ENCODE measurements around the gene TMPRSS11D.
A peak's percentile ranks its signal among the peaks of the same experiment; 100 is the strongest.

Gene TMPRSS11D, protein sequence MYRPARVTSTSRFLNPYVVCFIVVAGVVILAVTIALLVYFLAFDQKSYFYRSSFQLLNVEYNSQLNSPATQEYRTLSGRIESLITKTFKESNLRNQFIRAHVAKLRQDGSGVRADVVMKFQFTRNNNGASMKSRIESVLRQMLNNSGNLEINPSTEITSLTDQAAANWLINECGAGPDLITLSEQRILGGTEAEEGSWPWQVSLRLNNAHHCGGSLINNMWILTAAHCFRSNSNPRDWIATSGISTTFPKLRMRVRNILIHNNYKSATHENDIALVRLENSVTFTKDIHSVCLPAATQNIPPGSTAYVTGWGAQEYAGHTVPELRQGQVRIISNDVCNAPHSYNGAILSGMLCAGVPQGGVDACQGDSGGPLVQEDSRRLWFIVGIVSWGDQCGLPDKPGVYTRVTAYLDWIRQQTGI

DNA sequence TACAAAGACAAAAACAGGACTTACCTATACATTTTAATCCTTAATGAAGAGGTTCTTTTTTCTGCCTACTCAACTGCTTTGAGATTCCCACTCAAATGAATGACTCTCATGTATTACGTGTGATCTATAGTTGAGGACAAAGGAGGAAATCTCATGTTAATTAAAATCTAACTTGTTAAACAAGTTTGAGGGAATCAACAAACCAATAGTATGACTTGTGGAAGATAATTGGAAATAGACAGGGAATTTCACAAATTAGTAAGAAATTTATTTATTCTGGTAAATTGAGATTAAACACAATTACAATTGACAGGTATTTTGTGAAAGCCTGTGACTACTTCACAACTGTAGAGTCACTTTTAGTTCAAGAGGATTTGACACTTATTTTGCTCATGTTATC is at the start of gene TMPRSS11D:
TMPRSS11D (minus strand) TSS at position 101 of the 400 bp plus-strand sequence; CDS start at position 32, 69 bp downstream.
- no peak for DNase-seq

DNA sequence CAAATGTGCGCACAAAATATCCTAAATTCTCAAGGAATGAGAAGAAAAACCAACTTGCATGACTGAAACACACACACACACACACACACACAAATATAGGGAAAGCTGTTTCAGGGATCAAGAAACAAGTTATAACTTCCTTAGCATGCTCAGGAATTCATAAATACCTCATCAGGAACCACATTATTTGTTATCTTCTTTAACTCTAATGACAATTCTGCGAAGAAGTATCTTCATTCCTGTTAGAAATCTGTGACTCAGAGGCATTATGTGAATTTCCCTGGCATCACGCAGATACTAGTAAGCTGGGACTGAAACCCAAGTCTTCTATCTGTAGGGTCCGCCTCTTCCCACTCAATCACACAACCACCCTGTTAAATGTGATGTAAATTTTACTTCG is 49.2 kb upstream of the TMPRSS11D start:
- DNase-seq = no peak

DNA sequence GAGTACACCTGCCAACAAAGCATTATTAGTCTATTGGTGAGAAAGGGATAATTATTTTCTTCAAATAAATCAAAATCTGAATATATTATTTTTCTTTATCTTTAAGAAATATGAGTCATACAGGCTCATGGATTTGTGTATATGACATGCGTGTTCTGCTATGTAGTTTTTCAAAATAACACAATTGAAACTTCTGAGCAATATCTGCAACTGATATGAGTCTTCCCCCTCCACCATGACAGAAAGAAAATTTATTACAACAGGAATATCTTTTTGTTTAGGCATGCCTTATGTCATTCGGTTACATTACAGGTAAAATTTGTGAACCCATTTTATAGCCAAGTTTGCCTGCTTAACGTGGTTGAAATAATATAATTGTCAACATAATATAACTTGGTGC is 47.5 kb upstream of the TMPRSS11D start:
- DNase-seq = no peak

DNA sequence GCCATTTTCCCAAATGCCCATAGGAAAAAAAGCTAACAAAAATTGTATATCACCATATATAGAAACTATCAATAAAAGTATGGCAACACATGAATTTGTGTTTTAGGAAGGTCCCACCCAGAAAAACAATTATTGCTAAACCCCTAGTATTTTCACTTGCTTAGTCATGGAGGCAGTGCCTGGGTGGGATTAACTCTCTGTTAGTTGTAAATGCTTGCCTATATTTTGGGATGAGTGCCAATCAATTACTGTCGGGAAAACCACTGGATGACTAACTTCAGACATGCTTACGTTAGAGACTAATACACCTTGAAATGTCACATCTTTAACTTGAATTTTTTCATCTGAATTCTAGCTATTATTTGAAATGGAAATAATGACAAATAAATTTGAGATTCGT is 45.6 kb upstream of the TMPRSS11D start:
- no peak for DNase-seq

DNA sequence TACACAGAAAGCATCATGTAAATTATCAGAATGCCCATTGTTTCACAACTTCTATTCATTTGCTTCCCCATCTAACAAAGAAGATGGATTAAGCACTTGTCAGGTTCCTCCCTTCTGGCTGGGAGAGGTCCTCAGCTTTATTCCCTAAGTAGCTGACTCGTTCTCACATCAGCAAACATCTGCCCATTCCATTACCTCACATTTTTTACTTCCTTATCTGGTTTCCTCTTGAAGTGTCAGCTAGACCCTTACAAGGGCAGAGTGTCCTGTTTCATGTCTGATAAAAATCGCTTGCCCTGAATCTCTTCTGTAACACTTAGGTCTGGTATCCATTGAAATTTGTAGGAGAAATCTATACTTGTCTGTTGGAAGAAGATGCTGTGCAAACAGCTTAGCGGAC is 44.7 kb upstream of the TMPRSS11D start:
- DNase-seq = peak in 1 of 2 donors; percentile 71

DNA sequence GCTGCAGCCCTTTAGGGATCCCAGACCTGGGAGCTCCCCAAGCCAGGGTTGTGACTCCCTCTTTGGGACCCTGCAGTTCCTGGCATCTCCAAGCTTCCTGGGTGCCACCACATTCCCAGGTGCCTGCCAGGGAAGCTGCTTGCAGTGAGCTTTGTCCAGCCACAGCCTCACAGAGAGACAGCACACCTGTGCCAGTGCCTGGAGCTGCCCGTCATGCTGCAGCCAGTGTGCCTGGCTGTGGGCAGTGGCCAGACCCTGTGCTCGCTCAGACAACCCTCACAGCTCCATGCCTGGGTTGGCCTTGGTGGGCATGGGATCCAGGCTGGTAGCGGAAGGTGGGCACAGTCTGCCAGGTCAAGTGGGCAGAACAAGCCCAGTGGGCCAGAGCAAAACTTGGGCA is 43.4 kb upstream of the TMPRSS11D start:
- DNase-seq = no peak

DNA sequence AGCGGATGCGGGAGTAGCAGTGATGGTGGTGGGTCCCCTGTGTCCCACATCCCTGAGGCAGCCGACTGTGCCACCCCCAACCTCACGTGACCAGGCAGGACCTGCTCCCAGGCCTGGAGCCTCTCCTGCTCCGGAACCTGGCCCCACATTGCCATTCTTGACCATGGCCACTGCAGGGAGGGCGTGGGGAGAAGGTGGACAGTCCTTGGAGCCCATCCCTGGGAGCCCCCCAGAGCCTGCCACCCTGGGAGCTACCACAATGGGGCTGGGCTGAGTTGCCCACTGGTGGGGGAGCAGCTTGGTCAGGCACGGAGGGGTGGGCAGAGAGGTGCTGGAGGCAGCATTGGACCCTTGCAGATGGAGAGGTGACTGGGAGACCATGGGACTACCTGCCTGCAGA is 42.7 kb upstream of the TMPRSS11D start:
- DNase-seq = no peak

DNA sequence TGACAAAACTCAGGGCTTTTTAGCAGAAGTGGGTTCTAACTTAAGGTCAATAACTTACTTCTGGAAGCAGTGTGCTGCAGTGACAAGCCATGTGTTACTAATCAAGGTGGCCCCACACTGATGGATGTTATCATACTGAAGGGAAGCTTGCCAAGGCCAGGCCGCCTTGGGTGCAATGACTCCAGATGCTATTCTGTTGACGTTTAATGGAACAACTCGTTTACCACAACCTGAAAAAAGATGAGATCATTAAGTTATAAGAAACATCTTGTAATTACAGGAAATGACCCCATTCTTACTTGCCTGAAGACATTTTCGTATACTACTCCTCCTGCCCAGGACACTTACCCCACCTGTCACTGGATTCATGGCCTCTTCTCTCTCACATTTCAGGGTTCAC is 38.9 kb upstream of the TMPRSS11D start:
- no peak for DNase-seq

DNA sequence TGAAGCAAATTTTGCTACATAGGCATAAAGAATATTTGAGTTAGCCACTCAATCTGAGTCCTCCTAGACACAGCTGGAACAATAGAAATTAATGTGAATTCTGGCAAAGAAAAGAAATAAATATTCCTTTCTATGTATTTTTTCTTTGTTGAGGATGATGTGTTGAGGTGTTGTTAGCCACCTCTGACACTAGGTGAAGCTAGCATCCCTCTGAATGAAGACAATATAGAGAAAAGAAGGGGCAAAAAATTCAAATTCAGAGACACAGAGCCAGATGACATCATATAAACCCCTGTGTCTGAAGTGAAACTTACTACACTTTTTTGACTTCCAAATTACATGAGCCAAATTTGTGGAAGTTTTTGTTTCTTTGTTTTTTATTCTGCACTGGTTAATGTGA is 34.6 kb upstream of the TMPRSS11D start:
- no peak for DNase-seq

DNA sequence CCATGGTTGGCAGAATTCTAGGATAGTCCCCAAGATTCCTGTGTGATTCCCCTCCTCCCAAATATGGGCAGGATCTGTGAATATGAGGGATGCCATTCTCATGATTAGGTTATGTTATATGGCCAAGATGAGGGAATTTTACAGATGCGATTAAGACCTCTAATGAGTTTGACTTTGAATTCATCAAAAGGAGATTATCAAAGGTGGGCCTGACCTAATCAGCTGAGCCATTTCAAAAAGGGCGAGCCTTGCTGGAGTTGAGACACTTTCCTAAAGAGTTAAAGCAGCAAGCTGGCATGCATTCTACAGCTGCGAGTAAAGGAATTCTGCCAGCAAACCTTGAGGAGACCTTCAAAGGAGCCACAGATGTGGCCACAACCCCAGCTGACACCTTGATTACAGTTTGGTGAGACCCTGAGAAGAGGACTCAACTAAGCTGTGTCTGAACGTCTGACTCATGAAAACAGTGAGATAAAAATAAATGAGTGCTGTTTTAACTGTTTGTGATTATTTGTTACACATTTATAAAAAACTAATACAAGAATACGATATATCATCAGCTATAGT is 31.7 kb upstream of the TMPRSS11D start:
- DNase-seq = no peak

DNA sequence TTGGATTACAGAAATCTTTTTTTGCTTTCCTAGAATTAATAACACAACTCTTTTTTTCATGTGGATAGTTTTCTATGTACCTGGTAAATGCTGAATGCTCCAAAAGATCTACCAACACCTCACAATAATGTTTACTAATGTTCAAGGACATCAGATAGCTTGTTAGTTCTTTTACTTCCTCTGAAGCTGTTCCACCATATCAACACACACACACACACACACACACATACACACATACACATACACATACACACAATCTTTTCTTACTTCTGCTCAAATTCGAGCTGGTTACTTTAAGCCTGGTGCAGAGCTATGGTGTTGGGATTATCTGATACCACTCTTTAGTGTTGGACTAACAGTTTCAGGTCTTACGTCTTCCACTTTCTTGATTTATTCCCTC is 28.3 kb upstream of the TMPRSS11D start:
- DNase-seq = no peak

DNA sequence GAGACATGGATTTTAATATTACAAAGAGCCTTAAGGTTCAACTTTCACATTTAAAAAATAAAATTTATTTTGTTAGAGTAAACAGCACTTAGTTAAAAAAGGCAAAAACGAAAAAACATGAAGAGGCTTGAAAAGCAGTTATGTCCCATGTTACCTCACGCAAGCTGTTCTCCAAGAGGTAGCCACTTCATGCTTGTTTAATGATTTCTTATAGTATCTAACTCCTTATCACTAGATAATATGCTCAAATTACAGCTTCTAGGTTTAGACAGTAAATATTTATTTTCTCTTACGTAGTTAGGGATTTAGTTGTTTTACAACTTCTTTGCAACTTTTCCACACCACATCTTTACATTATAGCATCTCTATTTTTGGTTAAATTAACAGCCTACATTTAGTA is 27.8 kb upstream of the TMPRSS11D start:
- DNase-seq = no peak

DNA sequence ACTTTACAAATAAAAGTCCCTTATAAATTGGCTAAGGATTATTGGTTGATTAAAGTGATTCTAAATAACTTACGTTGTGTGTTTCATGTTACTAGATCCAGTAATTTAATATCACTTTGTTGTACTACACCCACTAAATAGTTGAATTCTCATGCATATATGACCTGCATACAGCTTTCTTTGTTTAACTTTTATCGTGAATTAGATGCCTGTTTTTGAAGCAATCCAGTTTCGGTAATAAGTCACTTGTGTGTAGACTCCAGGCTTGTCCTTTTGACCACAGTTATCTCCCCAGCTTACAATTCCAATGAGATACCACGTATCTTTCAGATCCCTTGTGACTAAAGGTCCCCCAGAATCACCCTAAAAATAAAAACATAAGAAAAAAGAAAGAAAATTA is 27.3 kb upstream of the TMPRSS11D start:
- no peak for DNase-seq

DNA sequence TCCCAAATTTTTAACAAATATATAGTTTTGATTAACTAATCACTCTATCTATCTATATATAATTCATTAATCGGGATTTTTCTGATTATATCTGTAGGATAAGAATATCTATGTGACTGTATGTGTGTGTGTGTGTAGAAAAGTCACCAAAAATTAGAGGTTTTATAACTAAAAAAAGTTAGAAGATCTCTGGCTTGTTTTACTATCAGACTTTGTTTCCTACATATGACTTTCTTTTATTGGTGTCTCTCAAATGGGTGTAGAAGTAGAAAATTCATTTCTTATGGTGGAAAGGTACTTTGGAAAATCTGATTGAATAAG is 26.7 kb upstream of the TMPRSS11D start:
- no peak for DNase-seq

DNA sequence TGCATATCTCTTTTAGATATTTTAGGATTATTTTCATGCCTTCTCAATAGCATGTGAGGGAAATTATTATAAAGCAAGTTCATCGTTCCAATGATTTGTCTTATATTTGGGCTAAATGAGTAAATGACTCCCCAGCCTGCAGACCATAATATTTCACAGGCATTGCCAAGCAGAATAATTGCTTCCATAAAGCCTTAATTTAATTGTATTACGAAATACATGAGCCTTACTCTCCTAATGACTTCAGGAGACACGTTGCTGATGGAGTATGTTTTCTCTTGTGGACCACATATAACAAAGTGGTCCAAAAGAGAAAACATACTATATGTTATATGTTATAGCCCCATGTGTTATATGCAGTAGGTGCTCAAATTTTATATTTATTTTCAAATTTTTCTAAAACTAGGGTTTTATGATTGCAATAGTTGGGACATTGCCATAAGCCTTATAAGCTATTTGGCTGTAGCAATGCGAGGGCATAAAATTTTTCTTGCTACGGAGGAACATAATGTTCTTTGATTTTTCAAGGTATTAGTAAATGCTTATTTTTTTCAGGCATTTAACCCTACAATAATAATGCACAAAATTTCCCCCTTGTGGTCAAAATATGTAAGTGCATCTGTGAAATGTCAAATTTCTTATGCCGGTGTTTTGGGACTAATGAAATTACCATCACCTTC is 26.2 kb upstream of the TMPRSS11D start:
- DNase-seq = no peak

DNA sequence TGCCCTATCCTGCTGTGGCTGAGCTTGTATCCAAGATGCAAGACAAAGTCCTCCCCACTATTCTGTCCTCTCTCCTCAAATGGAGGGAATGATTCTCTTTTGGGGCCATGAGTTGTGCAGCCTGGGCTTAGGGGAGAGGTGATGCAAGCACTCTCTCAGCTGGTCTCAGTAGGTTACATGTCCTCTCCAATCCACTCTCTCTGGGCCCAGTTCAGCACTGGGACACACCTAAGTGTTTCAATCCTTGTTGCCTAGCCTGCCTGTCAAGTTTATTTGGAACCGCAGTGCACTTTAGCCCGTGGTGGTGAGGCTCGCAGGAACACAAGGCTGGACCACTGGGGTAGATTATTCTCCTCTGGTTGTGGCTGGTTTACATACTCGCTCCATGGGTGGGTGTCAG is 23.8 kb upstream of the TMPRSS11D start:
- no peak for DNase-seq

DNA sequence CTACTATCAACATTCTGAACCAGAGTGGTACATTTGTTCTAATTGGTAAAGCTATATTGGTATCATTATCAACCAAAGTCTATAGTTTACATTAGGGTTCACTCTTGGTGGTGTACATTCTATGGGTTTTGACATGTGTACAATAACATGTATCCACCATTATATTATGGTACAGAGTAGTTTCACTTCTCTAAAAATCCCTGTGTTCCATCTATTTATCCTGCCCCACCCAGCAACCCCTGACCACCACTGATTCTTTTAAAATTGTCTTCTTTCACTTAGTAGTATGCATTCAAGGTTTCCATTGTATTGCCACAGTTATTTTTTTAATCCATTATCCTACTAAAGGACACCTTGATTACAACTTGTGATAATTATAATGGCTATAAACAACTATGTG is 15.3 kb upstream of the TMPRSS11D start:
- no peak for DNase-seq

DNA sequence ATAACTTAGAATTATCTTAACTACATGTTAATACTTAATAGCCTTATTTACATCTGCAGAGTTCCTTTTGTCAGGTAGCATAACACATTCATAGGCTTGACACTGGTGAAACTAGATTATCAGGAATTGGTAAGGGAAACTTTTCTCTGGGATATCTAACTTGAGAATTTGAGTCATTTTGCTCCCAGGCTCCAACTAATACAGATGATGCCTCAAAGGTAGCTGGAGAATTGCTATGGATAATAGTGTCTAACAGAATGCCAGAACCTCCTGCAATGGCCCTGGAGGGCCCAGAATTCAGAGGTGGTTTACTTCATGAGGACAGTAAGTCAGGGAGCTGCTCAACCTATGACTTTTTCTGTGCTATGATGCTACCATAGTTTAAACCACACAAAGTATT is 13.9 kb upstream of the TMPRSS11D start:
- no peak for DNase-seq

DNA sequence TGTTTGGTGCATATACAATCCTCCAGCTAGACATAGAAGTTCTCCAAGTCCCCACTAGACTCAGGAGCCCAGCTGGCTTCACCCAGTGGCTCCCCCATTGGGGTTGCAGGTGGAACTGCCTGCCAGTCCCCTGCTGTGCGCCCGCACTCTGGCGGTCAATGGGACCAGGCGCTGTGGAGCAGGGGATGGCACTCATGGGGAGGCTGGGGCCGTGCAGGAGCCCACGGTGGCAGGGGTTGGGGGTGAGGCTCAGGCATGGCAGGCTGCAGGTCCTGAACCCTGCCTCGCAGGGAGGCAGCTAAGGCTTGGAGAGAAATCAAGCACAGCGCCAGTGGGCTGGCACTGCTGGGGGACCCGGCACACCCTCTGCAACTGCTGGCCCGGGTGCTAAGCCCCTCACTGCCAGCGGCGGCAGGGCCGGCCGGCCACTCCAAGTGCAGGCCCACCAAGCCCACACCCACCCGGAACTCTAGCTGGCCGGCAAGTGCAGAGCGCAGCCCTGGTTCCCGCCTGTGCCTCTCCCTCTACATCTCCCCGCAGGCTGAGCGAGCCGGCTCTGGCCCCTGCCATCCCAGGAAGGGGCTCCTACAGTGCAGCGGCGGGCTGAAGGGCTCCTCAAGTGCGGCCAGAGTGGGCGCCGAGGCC is 12.7 kb upstream of the TMPRSS11D start:
- DNase-seq = no peak

DNA sequence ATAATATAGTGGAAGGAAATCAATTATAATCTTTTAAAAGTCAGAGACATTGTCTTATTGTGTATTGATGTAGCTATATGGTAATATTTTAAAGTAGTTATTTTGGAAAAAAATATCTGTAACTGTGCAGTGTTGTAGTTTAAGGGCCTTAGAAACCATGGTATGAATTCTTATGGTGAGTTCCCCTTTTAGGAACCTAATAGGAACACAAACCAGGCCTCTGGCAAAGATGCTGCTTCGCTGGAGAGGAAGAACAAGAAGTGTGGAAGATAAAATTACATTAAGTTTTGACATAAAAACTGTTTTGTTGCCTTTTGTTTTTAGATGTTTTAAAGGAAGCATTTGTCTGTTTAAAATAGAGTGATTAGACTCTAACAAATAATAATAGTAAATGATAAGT is 10.9 kb upstream of the TMPRSS11D start:
- DNase-seq = no peak

DNA sequence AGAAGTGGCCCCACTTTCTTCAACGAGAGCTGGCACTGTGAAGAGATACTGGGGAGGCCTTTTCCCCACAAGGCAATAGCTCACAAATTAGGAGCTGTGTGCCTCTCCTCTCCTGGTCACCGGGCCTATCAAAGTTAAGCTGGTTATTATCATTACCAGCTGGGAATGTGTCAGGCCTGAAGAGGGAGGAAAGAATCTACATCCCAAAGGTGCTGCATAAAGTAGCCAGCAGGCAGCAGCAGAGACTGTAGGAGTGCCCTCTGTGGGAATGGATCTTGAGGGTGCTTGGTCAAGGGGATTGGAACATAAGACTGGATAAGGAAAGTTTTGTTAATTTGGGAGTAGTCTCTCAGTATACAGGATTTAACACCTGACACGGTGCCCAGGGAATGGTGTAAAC is 9.1 kb upstream of the TMPRSS11D start:
- DNase-seq = no peak

DNA sequence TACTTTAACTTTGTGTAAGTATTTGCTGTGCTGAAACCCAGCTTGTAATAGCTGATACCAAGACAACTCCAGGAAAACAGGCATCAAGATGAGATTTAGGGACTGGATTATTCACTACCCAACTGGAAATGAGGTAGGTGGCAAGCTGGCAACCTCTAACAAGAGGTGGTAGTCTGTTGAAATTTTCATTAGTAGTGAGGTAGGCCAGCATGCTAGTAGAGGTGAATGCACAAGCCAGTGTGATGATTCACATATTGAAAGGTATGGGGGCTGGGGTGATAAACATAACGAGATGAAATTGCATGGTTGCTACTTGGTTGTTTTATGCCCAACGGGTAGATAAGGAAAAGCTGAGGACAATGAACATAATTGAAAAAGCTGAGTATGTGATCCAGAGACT is 8.5 kb upstream of the TMPRSS11D start:
- no peak for DNase-seq

DNA sequence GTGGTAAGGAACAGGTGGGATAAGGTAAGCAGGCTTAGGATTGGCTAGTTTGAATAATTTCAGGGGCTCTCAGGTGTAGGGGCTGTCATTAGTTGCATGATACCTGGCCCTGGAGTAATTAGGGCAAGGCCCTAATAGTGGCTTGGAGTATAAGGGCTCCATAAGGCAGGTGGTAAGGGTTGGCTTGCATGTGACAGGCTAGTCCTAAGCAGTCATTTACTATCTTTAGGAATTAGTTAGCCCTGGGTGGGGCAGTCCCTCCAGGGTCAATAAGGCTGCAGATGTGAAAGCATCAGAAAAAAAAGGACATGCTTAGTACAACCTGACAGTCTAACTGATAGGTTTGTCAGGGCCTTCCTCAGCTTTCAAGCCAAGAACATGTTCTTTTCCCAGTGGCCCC is 7.8 kb upstream of the TMPRSS11D start:
- DNase-seq = no peak

DNA sequence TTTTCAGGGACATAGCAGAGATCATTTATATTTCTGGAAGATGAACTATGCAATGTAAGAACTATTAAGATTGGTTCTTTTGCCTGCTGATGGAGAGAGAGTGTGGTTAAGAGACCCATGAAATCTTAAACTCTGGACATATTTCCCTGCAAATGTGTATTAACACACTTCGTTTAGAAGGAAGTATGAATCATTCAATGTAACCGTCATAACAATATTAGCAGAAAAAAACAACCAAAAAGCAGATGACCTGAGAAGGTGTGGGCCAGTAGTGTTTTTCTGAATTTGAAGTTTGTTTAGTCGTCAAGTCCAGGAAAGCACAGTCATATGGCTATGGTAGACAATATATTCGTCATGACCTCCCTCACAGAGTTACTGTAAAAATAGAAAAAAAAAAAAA is 2.5 kb upstream of the TMPRSS11D start:
- no peak for DNase-seq

All from bone marrow (tissue), 2 donors.